CD4-positive, CD25-positive, alpha-beta regulatory T cell (primary cell): ENCODE measurements around the gene TRAF2. TPM values are rescaled to one million over a fixed set of nuclear protein-coding genes. Genes with fewer than 3 reads are reported as not detected.

Experiments used
- ATAC-seq, 2 donors: fragments of 150-1000 bp; cut with Tn5 transposase; one replicate each; pipeline ENCODE4 v1.10.0; 2021; ENCODE audit warnings: low read depth in 2 of 2, moderate number of reproducible peaks in 2 of 2, moderate library complexity in 1 of 2
- DNase-seq, 3 donors: peaks; one replicate each; pipeline versions ENCODE4 v3.0.0 to v3.0.0-alpha.2; 2012 to 2022; ENCODE audit warnings: mixed read lengths in 1 of 3
- H3K27ac ChIP-seq: one replicate; pipeline ENCODE4 v1.7.0; 2013; ENCODE audit warnings: mild to moderate bottlenecking, low read length; ENCODE audit not compliant: insufficient read depth, poor library complexity, severe bottlenecking
- H3K27me3 ChIP-seq: one replicate; pipeline ENCODE4 v1.7.0; 2013; ENCODE audit warnings: low read length; ENCODE audit not compliant: control insufficient read depth, insufficient read depth
- H3K36me3 ChIP-seq: one replicate; pipeline ENCODE4 v1.7.0; 2013; ENCODE audit warnings: mild to moderate bottlenecking, low read length, moderate library complexity; ENCODE audit not compliant: control insufficient read depth, insufficient read depth
- H3K4me1 ChIP-seq: 2 replicates; pipeline ENCODE4 v1.7.0; 2013; ENCODE audit warnings: mild to moderate bottlenecking, low read length; ENCODE audit not compliant: insufficient read depth, control insufficient read depth, poor library complexity, severe bottlenecking
- H3K4me3 ChIP-seq: one replicate; pipeline ENCODE4 v1.7.0; 2013; ENCODE audit warnings: low read depth, mild to moderate bottlenecking, low read length, moderate library complexity
- H3K9me3 ChIP-seq, 2 experiments: 1 replicate in 1 of 2; 2 replicates in 1 of 2; pipeline ENCODE4 v1.7.0; 2013; ENCODE audit warnings: low read length in 2 of 2, mild to moderate bottlenecking in 1 of 2, moderate library complexity in 1 of 2; ENCODE audit not compliant: control insufficient read depth in 2 of 2
- H3K27ac Mint-ChIP-seq, 3 donors: one replicate each; pipeline ENCODE4 v1.8.0; 2020 to 2022; ENCODE audit warnings: mild to moderate bottlenecking in 3 of 3, mixed read lengths in 3 of 3, moderate library complexity in 2 of 3
- H3K27me3 Mint-ChIP-seq: one replicate; pipeline ENCODE4 v1.8.0; 2022; ENCODE audit warnings: mild to moderate bottlenecking, mixed read lengths
- H3K36me3 Mint-ChIP-seq: one replicate; pipeline ENCODE4 v1.8.0; 2020; ENCODE audit warnings: mixed read lengths
- H3K4me1 Mint-ChIP-seq, 4 donors: one replicate each; pipeline ENCODE4 v1.8.0; 2020 to 2022; ENCODE audit warnings: mixed read lengths in 4 of 4, mild to moderate bottlenecking in 1 of 4
- H3K4me3 Mint-ChIP-seq, 4 donors: one replicate each; pipeline ENCODE4 v1.8.0; 2020 to 2022; ENCODE audit warnings: mild to moderate bottlenecking in 4 of 4, mixed read lengths in 4 of 4, moderate library complexity in 3 of 4
- H3K9me3 Mint-ChIP-seq, 7 donors: one replicate each; pipeline ENCODE4 v1.8.0; 2020 to 2022; ENCODE audit warnings: mixed read lengths in 7 of 7, mild to moderate bottlenecking in 3 of 7, moderate library complexity in 2 of 7
- polyA plus RNA-seq, 4 donors: library from polyadenylated mRNA; unstranded; fragments of 300-500 nt; fragmentation: Illumina TruSeq; gene quantifications; one replicate each; pipeline ENCODE4 v1.2.3, GENCODE V29; 2021
- total RNA-seq: library from RNA; stranded (reverse); gene quantifications from one replicate; pipeline ENCODE4 v1.2.3, GENCODE V29; 2022

The TRAF2 gene
- total and polyA plus RNA-seq, 5 donors from 2014 or later = 11.0 to 28.6 (median 16.8) TPM

GRCh38 chr9:136886610-136887597, 588 bp downstream of the TRAF2 start:
- ATAC-seq = peak in 1 of 2 donors; percentile 22
- Histone ChIP-seq H3K27me3 (no peaks in the 10 kb centered on the region), H3K4me1 (peaks cover 43% of the 10 kb centered on the region), H3K4me3 (peak overlapping the region; percentile 46), H3K9me3 (no peaks in the 10 kb centered on the region), H3K36me3 (peaks cover 11% of the 10 kb centered on the region), H3K27ac (peak overlapping the region; percentile 96)
- Mint-ChIP-seq H3K27ac (peak overlapping the region; percentile 58 to 95 (median 91)), H3K36me3 (no peaks in the 10 kb centered on the region), H3K4me1 (peaks cover 7 to 52% (median 17%) of the 10 kb centered on the region in 4 donors), H3K27me3 (no peaks in the 10 kb centered on the region), H3K4me3 (peak overlapping the region; percentile 87 to 95 (median 92)), H3K9me3 (no peaks in the 10 kb centered on the region)
- DNase-seq = peak in 2 of 3 donors; percentile 29 to 33

GRCh38 chr9:136888454-136888853, 2.1 kb downstream of the TRAF2 start:
- DNase-seq = no peak

GRCh38 chr9:136889858-136890257, 3.5 kb downstream of the TRAF2 start:
- no peaks in the 10 kb centered on the region for H3K36me3 Mint-ChIP-seq
- H3K9me3 ChIP-seq = no peaks in the 10 kb centered on the region
- H3K9me3 Mint-ChIP-seq = no peaks in the 10 kb centered on the region
- H3K27ac ChIP-seq = no peak overlapping the region
- H3K36me3 ChIP-seq = peaks cover 11% of the 10 kb centered on the region
- no peak overlapping the region for H3K4me3 ChIP-seq
- no peak overlapping the region for H3K27ac Mint-ChIP-seq
- H3K4me1 Mint-ChIP-seq = peaks cover 7 to 60% (median 18%) of the 10 kb centered on the region in 4 donors
- no peak for ATAC-seq
- peaks cover 29% of the 10 kb centered on the region for H3K4me1 ChIP-seq
- peak overlapping the region in 1 of 4 donors; percentile 22 for H3K4me3 Mint-ChIP-seq
- no peak for DNase-seq
- no peaks in the 10 kb centered on the region for H3K27me3 ChIP-seq
- H3K27me3 Mint-ChIP-seq = no peaks in the 10 kb centered on the region

More at GRCh38 chr9:136888454-136888853, 2.1 kb downstream of the TRAF2 start:
- Mint-ChIP-seq H3K36me3 (no peaks in the 10 kb centered on the region), H3K4me1 (peaks cover 7 to 50% (median 13%) of the 10 kb centered on the region in 4 donors), H3K27ac (peak overlapping the region in 1 of 3 donors; percentile 42), H3K9me3 (no peaks in the 10 kb centered on the region), H3K27me3 (no peaks in the 10 kb centered on the region), H3K4me3 (peak overlapping the region in 1 of 4 donors; percentile 95)
- Histone ChIP-seq H3K4me3 (no peak overlapping the region), H3K4me1 (peaks cover 29% of the 10 kb centered on the region), H3K36me3 (peaks cover 11% of the 10 kb centered on the region), H3K27ac (no peak overlapping the region), H3K27me3 (no peaks in the 10 kb centered on the region), H3K9me3 (no peaks in the 10 kb centered on the region)
- ATAC-seq = no peak

GRCh38 chr9:136890661-136891060, 4.3 kb downstream of the TRAF2 start:
- Histone ChIP-seq H3K27ac (no peak overlapping the region), H3K4me3 (no peak overlapping the region), H3K9me3 (no peaks in the 10 kb centered on the region), H3K27me3 (no peaks in the 10 kb centered on the region), H3K4me1 (peaks cover 21% of the 10 kb centered on the region), H3K36me3 (peaks cover 11% of the 10 kb centered on the region)
- H3K27ac Mint-ChIP-seq = no peak overlapping the region
- ATAC-seq (no peak), DNase-seq (no peak)
- no peaks in the 10 kb centered on the region for H3K36me3 Mint-ChIP-seq
- H3K27me3 Mint-ChIP-seq = no peaks in the 10 kb centered on the region
- H3K4me3 Mint-ChIP-seq = peak overlapping the region in 2 of 4 donors; percentile 22
- H3K4me1 Mint-ChIP-seq = peaks cover 7 to 56% (median 19%) of the 10 kb centered on the region in 4 donors
- H3K9me3 Mint-ChIP-seq = no peaks in the 10 kb centered on the region

GRCh38 chr9:136896027-136896426, 9.7 kb downstream of the TRAF2 start:
- no peaks in the 10 kb centered on the region for H3K9me3 Mint-ChIP-seq
- H3K4me3 ChIP-seq = no peak overlapping the region
- ATAC-seq (no peak), DNase-seq (no peak)
- H3K27ac ChIP-seq = no peak overlapping the region
- H3K4me3 Mint-ChIP-seq = no peak overlapping the region
- no peaks in the 10 kb centered on the region for H3K27me3 ChIP-seq
- no peaks in the 10 kb centered on the region for H3K27me3 Mint-ChIP-seq
- H3K4me1 Mint-ChIP-seq = peaks cover 0 to 63% (median 29%) of the 10 kb centered on the region in 4 donors
- no peaks in the 10 kb centered on the region for H3K9me3 ChIP-seq
- peaks cover 19% of the 10 kb centered on the region for H3K36me3 ChIP-seq
- no peak overlapping the region for H3K27ac Mint-ChIP-seq
- peaks cover 5% of the 10 kb centered on the region for H3K36me3 Mint-ChIP-seq
- H3K4me1 ChIP-seq = peaks cover 23% of the 10 kb centered on the region

- H3K27me3 Mint-ChIP-seq = no peaks in the 10 kb centered on the region
- Histone ChIP-seq H3K36me3 (peaks cover 16% of the 10 kb centered on the region), H3K4me1 (peaks cover 49% of the 10 kb centered on the region), H3K9me3 (no peaks in the 10 kb centered on the region), H3K27ac (peak overlapping the region; percentile 60), H3K27me3 (no peaks in the 10 kb centered on the region), H3K4me3 (no peak overlapping the region)
- DNase-seq (no peak), ATAC-seq (no peak)
- H3K4me3 Mint-ChIP-seq = no peak overlapping the region
- H3K36me3 Mint-ChIP-seq = peaks cover 8% of the 10 kb centered on the region
- peaks cover 8 to 74% (median 46%) of the 10 kb centered on the region in 4 donors for H3K4me1 Mint-ChIP-seq
- peak overlapping the region in 2 of 3 donors; percentile 76 to 77 for H3K27ac Mint-ChIP-seq
- no peaks in the 10 kb centered on the region for H3K9me3 Mint-ChIP-seq
Measured at GRCh38 chr9:136898483-136899100, 12.3 kb downstream of the TRAF2 start.

- Mint-ChIP-seq H3K27ac (peak overlapping the region; percentile 77 to 92 (median 88)), H3K4me1 (peaks cover 8 to 75% (median 45%) of the 10 kb centered on the region in 4 donors), H3K9me3 (no peaks in the 10 kb centered on the region), H3K27me3 (no peaks in the 10 kb centered on the region), H3K36me3 (peaks cover 8% of the 10 kb centered on the region), H3K4me3 (peak overlapping the region; percentile 66 to 86 (median 70))
- Histone ChIP-seq H3K36me3 (peaks cover 16% of the 10 kb centered on the region), H3K27ac (peak overlapping the region; percentile 60), H3K27me3 (no peaks in the 10 kb centered on the region), H3K4me3 (no peak overlapping the region), H3K4me1 (peaks cover 53% of the 10 kb centered on the region), H3K9me3 (no peaks in the 10 kb centered on the region)
- DNase-seq (peak in 2 of 3 donors; percentile 14 to 64), ATAC-seq (no peak)
Measured at GRCh38 chr9:136899196-136899595, 12.9 kb downstream of the TRAF2 start.
